ENCODE data around the gene PROK2. TPM values are rescaled to one million over a fixed set of nuclear protein-coding genes. Genes with fewer than 3 reads are reported as not detected.

Gene PROK2
- total RNA-seq, 1 experiment from 2014 or later = 1.4 TPM

DNA sequence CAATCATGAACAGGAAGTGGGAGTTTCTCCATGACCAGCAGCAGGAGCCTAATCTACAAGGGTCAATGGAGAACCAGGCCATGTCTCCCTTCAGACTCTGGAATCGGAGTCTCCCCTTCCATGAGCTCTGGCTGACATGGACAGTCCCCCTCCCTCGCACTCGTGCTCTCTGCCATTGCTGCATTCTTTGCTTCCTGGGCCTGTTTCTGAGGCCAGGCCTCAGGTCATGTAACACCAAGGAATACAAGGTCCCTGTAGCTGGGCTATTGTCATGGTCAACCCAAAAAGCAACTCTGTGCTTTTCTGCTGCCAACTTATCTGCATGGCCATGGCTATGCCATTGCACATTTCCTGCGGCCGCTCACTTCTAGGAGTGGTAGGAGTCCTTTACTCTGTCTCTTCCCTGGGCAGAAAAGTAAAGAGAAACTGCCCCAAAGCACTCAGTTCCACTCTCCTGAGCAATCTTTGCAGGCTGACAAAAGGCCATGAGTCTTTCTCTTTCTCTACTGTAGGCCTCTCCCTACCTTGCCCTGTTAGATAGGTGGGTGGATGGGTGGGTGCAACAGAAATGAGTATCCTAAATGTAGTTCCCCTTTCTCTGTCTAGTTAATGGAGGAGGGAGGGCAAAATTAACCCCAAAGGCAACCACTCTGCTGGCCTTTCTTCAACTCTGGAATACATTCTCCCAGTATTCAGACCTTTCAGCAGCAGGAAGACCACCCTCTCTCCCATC lies 40.8 kb upstream of the PROK2 start:
- H4K20me1 ChIP-seq (ENCODE audit: control insufficient read depth, insufficient read depth, insufficient read length) = no peaks in the 10 kb centered on the region
- no peaks in the 10 kb centered on the region for H3K4me1 ChIP-seq (ENCODE audit: insufficient read depth, low read length)
- no peak overlapping the region for H3K27ac ChIP-seq (ENCODE audit: insufficient read length, low read depth, low read length)
- no peaks in the 10 kb centered on the region for H3K9me3 ChIP-seq (ENCODE audit: control insufficient read depth, low read depth, low read length)
- no CpG with 5 or more reads among the region's 5 CpGs for WGBS (ENCODE audit: extremely low coverage, insufficient read length, low lambda C conversion rate)
- TF ChIP-seq, protein P1, sequence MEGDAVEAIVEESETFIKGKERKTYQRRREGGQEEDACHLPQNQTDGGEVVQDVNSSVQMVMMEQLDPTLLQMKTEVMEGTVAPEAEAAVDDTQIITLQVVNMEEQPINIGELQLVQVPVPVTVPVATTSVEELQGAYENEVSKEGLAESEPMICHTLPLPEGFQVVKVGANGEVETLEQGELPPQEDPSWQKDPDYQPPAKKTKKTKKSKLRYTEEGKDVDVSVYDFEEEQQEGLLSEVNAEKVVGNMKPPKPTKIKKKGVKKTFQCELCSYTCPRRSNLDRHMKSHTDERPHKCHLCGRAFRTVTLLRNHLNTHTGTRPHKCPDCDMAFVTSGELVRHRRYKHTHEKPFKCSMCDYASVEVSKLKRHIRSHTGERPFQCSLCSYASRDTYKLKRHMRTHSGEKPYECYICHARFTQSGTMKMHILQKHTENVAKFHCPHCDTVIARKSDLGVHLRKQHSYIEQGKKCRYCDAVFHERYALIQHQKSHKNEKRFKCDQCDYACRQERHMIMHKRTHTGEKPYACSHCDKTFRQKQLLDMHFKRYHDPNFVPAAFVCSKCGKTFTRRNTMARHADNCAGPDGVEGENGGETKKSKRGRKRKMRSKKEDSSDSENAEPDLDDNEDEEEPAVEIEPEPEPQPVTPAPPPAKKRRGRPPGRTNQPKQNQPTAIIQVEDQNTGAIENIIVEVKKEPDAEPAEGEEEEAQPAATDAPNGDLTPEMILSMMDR (conservative IDR thresholded peaks at IDR 0.05) = no peak
- no peak for DNase-seq
- no peak overlapping the region for H2BK20ac ChIP-seq (ENCODE audit: low read depth, low read length, poor library complexity, severe bottlenecking)
- H4K8ac ChIP-seq (replicated peaks; ENCODE audit: insufficient read length, low read depth, low read length) = no peak overlapping the region
- Mint-ChIP-seq H3K4me3 (no peak overlapping the region), H3K27ac (no peak overlapping the region), H3K27me3 (ENCODE audit: low read depth) (no peaks in the 10 kb centered on the region; the same call in 1 of the 2 replicates), H3K9me3 (no peaks in the 10 kb centered on the region), H3K36me3 (ENCODE audit: insufficient read depth in 1 of 3, low read depth in 3 of 3) (no peaks in the 10 kb centered on the region), H3K4me1 (no peaks in the 10 kb centered on the region)
- H3T11ph ChIP-seq (ENCODE audit: low read length) = no peak overlapping the region
- H4K5ac ChIP-seq (ENCODE audit: insufficient read length, low read depth, low read length) = no peak overlapping the region
- no peak overlapping the region for H3K4me2 ChIP-seq (ENCODE audit: insufficient read depth, insufficient read length, low read length)
- H3K23ac ChIP-seq (ENCODE audit: insufficient read length, low read depth, low read length) = no peak overlapping the region
- no peaks in the 10 kb centered on the region for H3K79me1 ChIP-seq (ENCODE audit: insufficient read depth, low read depth, low read length, poor library complexity, severe bottlenecking)
- H3K79me2 ChIP-seq (ENCODE audit: insufficient read depth, low read length) = peaks cover 2% of the 10 kb centered on the region; the same call in 1 of the 2 replicates
- no peaks in the 10 kb centered on the region for H3K23me2 ChIP-seq (ENCODE audit: insufficient read length, low read depth, low read length, poor library complexity, severe bottlenecking)
- H2BK120ac ChIP-seq (ENCODE audit: low read depth, low read length, poor library complexity, severe bottlenecking) = no peak overlapping the region
- no peaks in the 10 kb centered on the region for H3K27me3 ChIP-seq (ENCODE audit: insufficient read depth, low read length)
- no peak overlapping the region for H3K18ac ChIP-seq (ENCODE audit: insufficient read length, low read depth, low read length)
- no peak overlapping the region for H2BK12ac ChIP-seq (ENCODE audit: insufficient read length, low read depth, low read length)
- no peak overlapping the region for H4K91ac ChIP-seq (ENCODE audit: insufficient read length, low read depth, low read length)
- no peak overlapping the region for H2BK5ac ChIP-seq (ENCODE audit: insufficient read length, low read length)
- no peak overlapping the region for H3K9ac ChIP-seq (ENCODE audit: extremely low read depth, insufficient read length, low read length)
- no peak overlapping the region for H2BK15ac ChIP-seq (ENCODE audit: low read depth, low read length)
- no peak overlapping the region for H3K14ac ChIP-seq (ENCODE audit: insufficient read depth, low read length)
- no peak overlapping the region for H3K4ac ChIP-seq (ENCODE audit: low read depth, low read length)
- H2AK5ac ChIP-seq (ENCODE audit: insufficient read length, low read length) = no peak overlapping the region
- H2AFZ ChIP-seq (ENCODE audit: low read length) = no peak overlapping the region
- H3K56ac ChIP-seq (ENCODE audit: insufficient read length, low read depth, low read length) = no peak overlapping the region

Measured in H9 (cell line).